K562 (cell line): ENCODE data around the gene LGALS12. TPM values are rescaled to one million over a fixed set of nuclear protein-coding genes. Genes with fewer than 3 reads are reported as not detected.

Source experiments
- ATF1 ChIP-seq, 2 experiments: fragments of 450-650 bp in 1 of 2; IDR thresholded peaks; 2 replicates each; pipeline ENCODE4 v1.6.1; 2016; ENCODE audit warnings: missing compliant biosample characterization in 1 of 2, missing genetic modification characterization in 1 of 2
- ATF3 ChIP-seq, 2 experiments: fragments of 450-650 bp in 1 of 2; sonication (generic) in 1 of 2; formaldehyde crosslinking in 1 of 2; IDR thresholded peaks in 1 of 2; conservative IDR thresholded peaks in 1 of 2; 2 replicates each; pipeline versions ENCODE4 v1.6.1 to v1.8.1; 2016 to 2023; ENCODE audit warnings: mild to moderate bottlenecking in 2 of 2, moderate library complexity in 2 of 2, inconsistent platforms in 1 of 2, missing genetic modification reagents in 1 of 2
- BCL6 ChIP-seq: fragments of 250-450 bp; sonication (Bioruptor Pico); IDR thresholded peaks from 2 replicates; pipeline ENCODE4 v1.4.0; 2020
- CCNT2 ChIP-seq: IDR thresholded peaks from 2 replicates; pipeline ENCODE4 v1.6.1; 2011; ENCODE audit warnings: borderline replicate concordance, low read depth, mild to moderate bottlenecking, moderate library complexity, mixed read lengths, low read length; ENCODE audit not compliant: insufficient read length; ENCODE audit errors: extremely low read depth
- CHCHD3 ChIP-seq: fragments of 250-450 bp; sonication (Bioruptor Pico); IDR thresholded peaks from 2 replicates; pipeline ENCODE4 v2.1.2; 2022; ENCODE audit warnings: mild to moderate bottlenecking
- CTBP1 ChIP-seq: fragments of 450-650 bp; IDR thresholded peaks from 2 replicates; pipeline ENCODE4 v1.6.1; 2016; ENCODE audit warnings: borderline replicate concordance
- EP300 ChIP-seq: IDR thresholded peaks from 2 replicates; pipeline ENCODE4 v1.6.1; 2012; ENCODE audit warnings: low read length, improper control_type of control experiment
- GATA2 ChIP-seq: sonication (generic); formaldehyde crosslinking; IDR thresholded peaks from 2 replicates; pipeline ENCODE4 v1.4.0; 2020; ENCODE audit warnings: mild to moderate bottlenecking, missing genetic modification reagents
- HMBOX1 ChIP-seq: sonication (generic); IDR thresholded peaks from 2 replicates; pipeline ENCODE4 v1.6.1; 2016
- KLF16 ChIP-seq: IDR thresholded peaks from 2 replicates; pipeline ENCODE4 v1.6.1; 2016; ENCODE audit warnings: antibody characterized with exemption
- MNT ChIP-seq, 2 experiments: fragments of 450-650 bp; conservative IDR thresholded peaks; 2 replicates each; pipeline ENCODE4 v1.6.1; 2017; ENCODE audit warnings: mild to moderate bottlenecking in 2 of 2, moderate library complexity in 2 of 2
- NFATC3 ChIP-seq: fragments of 450-650 bp; IDR thresholded peaks from 2 replicates; pipeline ENCODE4 v1.6.1; 2017; ENCODE audit warnings: mild to moderate bottlenecking
- NRF1 ChIP-seq, 2 experiments: fragments of 450-650 bp; IDR thresholded peaks in 1 of 2; conservative IDR thresholded peaks in 1 of 2; 2 replicates each; pipeline ENCODE4 v1.6.1; 2014; ENCODE audit warnings: mild to moderate bottlenecking in 2 of 2
- SFPQ ChIP-seq: fragments of 200-400 bp; formaldehyde crosslinking; IDR thresholded peaks from 2 replicates; pipeline ENCODE4 v1.6.1; 2017; ENCODE audit warnings: mild to moderate bottlenecking, low read depth, low read length, moderate library complexity
- SMARCE1 ChIP-seq: fragments of 450-650 bp; IDR thresholded peaks from 2 replicates; pipeline ENCODE4 v1.7.1; 2016; ENCODE audit warnings: mild to moderate bottlenecking
- TCF7L2 ChIP-seq: fragments of 150-350 bp; IDR thresholded peaks from 2 replicates; pipeline ENCODE4 v1.6.1; 2016; ENCODE audit warnings: low read depth, mild to moderate bottlenecking, low read length, moderate library complexity
- TEAD1 ChIP-seq, 2 experiments: fragments of 450-650 bp in 1 of 2; sonication (generic) in 1 of 2; formaldehyde crosslinking; IDR thresholded peaks; 2 replicates each; pipeline versions ENCODE4 v1.4.0 to v1.8.0; 2020 to 2022; ENCODE audit warnings: mild to moderate bottlenecking in 2 of 2, missing genetic modification reagents in 1 of 2
- TFAP4 ChIP-seq: sonication (generic); formaldehyde crosslinking; IDR thresholded peaks from 2 replicates; pipeline ENCODE4 v1.8.0; 2022; ENCODE audit warnings: missing genetic modification reagents, mild to moderate bottlenecking, moderate library complexity, borderline replicate concordance
- ZC3H4 ChIP-seq: sonication (generic); formaldehyde crosslinking; IDR thresholded peaks from 2 replicates; pipeline ENCODE4 v1.9.0; 2021; ENCODE audit warnings: missing genetic modification reagents, borderline replicate concordance
- ZEB2 ChIP-seq: fragments of 450-650 bp; IDR thresholded peaks from 2 replicates; pipeline ENCODE4 v1.6.1; 2016
- polyA plus RNA-seq, 8 experiments: library from polyadenylated mRNA; depleted of rRNA in 4 of 8; stranded (reverse) in 5 of 8; unstranded in 3 of 8; fragments of >200 nt; fragmentation: Nextera tagmentation in 2 of 8; fragmentation: Illumina TruSeq in 1 of 8; extraction: Ambion mirVana in 2 of 8; extraction: Trizol in 1 of 8; gene quantifications; 2 replicates each; pipeline versions ENCODE4 v1.2.1 to v1.2.3, GENCODE V29; 2011 to 2014; ENCODE audit warnings: inconsistent platforms in 1 of 8, missing spikeins in 1 of 8
- total RNA-seq, 7 experiments: library from RNA; depleted of rRNA in 6 of 7; stranded (reverse); fragments of >200 nt in 6 of 7; fragmentation: Illumina TruSeq in 2 of 7; extraction: Trizol in 2 of 7; gene quantifications; 2 replicates each; pipeline versions ENCODE4 v1.2.1 to v1.2.3, GENCODE V29; 2011 to 2021; ENCODE audit warnings: low replicate concordance in 1 of 7

The LGALS12 gene
- total and polyA plus RNA-seq, 9 of the 15 experiments (the other 6 are each of a cell fraction or from before 2014, with no cell fraction given) = 0.66 to 8.0 (median 5.0) TPM

- TF ChIP-seq SFPQ (no peak), ZEB2 (0 out of 2 replicates have a peak, but pooled peaks have one; percentile 42), SMARCE1 (peak; percentile 86; the same call in 1 of the 2 replicates), TEAD1 (CRISPR knock-in tag; IDR thresholded peaks at IDR 0.05) (peak in 1 of 2 experiments; percentile 92; a peak in 2 of 4 replicates), NRF1 (conservative IDR thresholded peaks at IDR 0.05 in 1 of 2, IDR thresholded peaks at IDR 0.05 in 1 of 2) (peak; percentile 61 to 71; a peak in 3 of 4 replicates), ZC3H4 (CRISPR knock-in tag) (no peak), TCF7L2 (peak; percentile 50; the same call in 1 of the 2 replicates), ATF3 (IDR thresholded peaks at IDR 0.05) (peak; percentile 32; the same call in 1 of the 2 replicates), ATF3 (CRISPR knock-in tag; conservative IDR thresholded peaks at IDR 0.05) (no peak), CHCHD3 (CRISPR knock-in tag) (no peak), GATA2 (CRISPR knock-in tag) (peak; percentile 82), CTBP1 (peak; percentile 40; the same call in 1 of the 2 replicates), NFATC3 (no peak), HMBOX1 (peak; percentile 44; the same call in 1 of the 2 replicates), BCL6 (CRISPR knock-in tag) (0 out of 2 replicates have a peak, but pooled peaks have one; percentile 33), TFAP4 (CRISPR knock-in tag) (no peak), ATF1 (CRISPR knock-in tag; IDR thresholded peaks at IDR 0.05) (no peak), ATF1 (tag; IDR thresholded peaks at IDR 0.05) (peak; percentile 65), EP300 (peak; percentile 84), KLF16 (peak; percentile 70), MNT (conservative IDR thresholded peaks at IDR 0.05) (0 out of 4 replicates have a peak, but pooled peaks of 1 of the 2 experiments have one; percentile 25), CCNT2 (peak; percentile 33)
Measured at GRCh38 chr11:63491636-63492372, 14.1 kb upstream of the LGALS12 start (continued).
